KG1 (cell line): ENCODE measurements around the gene SP140.
"Not testable (repeated sequence)": the region's sequence is repeated elsewhere in the genome, so short reads cannot be mapped to it uniquely, and the experiment has no call there.

Experiments
- DNase-seq: peaks from one replicate; lab custom pipeline; 2025; lab: John Stamatoyannopoulos, UW

SP140 gene

DNA sequence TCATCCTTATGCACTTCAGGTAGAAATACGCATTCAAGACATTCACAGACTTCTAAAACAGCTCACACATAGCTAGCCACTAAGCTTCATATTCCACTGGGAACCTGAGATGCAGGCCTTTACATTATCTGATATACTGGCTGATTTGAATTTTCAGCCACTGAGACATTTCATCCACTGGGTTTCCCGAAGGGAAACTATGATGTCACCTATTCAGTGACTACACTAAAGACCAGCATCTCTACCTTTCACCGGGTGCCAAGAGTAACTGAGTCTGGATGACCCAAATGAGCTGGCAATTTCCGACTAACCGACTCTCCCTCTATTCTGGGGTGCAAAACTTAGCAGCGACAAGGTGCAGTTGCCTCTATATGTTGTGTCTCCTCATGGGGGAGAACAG is 69.7 kb downstream of the SP140 start:
- no peak for DNase-seq

DNA sequence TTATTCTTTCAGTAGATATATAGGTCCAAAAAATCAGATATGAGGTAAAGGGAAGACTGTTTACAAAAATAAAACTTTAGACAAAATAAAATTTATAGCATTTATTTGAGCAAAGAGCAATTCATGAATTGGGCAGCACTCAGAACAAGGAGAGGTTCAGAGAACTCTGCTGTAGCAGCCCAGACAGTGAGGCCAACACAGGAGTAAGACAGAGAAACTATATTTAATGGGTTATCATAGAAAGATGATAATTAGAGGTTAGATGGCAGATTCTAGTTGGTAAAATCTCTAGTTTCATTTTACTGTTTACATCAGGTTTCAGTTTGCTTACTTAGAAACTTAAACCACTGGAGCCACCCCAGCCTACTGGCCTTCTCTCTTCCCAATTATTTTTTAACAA is 71.4 kb downstream of the SP140 start:
- DNase-seq, result no peak

DNA sequence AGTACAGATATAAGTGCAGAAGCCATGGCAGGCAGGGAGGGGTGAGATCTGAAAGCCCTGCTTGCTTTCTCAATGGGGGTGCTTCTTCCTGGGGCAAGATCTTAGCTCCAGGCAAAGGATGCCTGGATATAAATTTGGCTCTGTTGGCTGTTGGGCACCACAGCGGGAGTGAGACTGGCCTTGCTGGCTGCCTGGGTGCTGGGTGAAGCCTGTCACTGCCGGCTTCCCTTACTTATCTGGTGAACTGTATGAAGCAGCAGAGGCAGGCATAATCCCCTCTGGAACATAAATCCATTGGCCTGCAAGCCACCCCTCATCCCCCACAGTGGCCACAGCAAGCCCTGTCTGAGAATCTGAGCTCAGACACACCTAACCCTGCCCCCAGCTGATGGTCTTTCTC is 74.1 kb downstream of the SP140 start:
- DNase-seq, result no peak

DNA sequence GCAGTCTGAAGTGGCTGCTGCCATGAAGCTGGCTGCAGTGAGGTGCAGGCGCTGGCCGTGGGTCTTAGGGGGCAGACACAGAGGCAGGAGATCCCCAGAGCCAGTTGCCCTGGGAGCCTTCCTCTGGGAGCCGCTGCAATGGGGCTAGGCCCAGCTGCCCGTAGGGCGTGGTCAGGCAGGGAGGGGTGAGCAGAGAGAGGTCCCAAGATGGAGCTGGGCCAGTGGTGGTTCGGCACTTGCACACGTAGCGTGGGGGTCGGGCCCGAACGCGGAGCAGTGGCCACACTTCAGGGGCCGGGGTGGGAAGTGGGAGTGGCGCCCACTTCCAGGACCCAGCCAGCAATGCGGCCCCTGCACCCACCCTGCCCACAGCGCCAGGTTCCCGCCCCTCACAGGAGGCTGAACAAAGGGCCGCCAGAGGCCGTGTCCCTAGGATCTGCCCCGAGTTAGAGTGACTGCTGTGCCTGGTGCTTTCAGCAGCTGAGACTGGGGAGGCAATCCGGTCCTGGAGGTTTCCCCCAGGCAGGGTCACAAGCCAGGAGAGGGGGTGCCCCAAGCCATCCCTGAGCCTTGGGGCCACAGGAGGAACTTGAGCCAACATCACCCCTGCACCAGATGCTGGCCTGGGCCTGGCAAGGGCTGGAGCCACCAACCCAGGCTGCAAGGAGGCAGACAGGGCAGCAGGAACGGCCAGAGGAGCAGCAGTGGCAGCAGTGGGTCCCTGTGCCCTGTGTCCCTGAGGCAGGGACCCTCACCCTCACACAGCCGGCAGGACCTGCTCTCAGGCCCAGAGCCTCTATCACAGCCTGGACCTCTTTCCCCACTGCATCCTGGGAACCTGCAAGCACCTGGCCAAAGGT is 80.1 kb downstream of the SP140 start:
- DNase-seq, result no peak

DNA sequence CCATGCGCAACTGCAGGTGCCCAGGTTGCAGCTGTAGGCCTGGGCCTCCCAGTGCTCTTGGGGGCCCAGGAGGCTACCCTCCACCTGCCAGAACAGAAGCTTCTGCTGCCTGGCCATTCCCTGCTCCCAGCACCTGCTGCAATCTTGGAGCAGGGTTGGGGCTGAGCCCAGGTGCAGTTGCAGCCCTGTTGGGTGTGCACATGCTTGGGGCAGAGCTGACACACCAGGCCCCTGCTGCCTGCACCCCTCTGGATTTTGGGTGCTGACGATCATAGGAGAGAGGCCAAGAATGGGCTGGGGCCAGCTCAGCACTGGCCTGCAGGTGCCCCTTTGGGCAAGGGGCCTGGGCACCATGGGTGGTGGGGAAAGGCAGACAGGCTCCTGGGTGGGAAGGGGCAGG is 80.9 kb downstream of the SP140 start:
- DNase-seq, result no peak

DNA sequence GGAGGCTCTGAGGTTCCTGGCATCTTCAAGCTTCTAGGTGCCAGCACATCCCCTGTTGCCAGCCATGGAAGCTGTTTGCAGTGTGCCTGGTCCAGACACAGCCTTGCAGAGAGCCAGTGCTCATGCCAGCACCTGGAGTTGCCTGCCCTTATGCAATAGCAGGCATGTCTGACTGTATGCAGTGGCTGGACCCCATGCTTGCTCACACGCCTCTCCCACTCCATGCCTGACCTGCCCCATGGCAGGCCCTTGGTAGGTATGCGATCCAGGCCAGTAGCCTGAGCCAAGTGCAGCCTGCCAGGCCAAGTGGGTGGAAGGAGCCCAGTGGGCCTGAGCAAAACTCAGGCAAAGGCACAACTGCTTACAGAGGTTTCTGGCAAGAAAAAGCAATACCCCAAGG is 81.9 kb downstream of the SP140 start:
- DNase-seq, result no peak

DNA sequence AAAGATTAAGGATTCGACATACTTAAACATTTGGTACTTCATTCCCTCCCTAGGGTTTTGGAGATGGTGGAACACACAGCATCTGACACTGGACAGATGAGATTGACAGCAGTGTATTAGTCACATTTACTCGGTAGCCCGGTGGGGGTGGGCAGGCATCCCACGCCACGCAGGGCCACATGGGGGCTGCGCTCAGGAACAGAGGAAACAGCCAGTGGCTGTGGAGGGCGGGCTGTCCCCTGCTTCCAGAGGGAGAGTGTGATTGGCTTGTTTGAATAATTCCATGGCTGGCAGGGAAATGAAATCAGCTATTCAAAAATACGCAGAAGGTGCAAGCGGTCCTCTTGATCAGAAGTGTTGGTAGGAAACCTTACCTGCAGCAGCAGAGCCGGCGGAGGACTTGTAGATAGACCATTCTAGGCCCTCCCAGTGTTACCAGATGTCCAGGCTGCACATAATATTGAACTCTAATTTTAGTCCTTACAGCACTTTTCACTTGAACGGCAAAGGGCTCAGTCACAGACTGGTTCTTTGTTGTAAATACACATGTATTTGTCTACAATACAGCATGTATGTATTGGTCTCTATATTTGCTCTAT is 83.0 kb downstream of the SP140 start:
- no peak for DNase-seq

DNA sequence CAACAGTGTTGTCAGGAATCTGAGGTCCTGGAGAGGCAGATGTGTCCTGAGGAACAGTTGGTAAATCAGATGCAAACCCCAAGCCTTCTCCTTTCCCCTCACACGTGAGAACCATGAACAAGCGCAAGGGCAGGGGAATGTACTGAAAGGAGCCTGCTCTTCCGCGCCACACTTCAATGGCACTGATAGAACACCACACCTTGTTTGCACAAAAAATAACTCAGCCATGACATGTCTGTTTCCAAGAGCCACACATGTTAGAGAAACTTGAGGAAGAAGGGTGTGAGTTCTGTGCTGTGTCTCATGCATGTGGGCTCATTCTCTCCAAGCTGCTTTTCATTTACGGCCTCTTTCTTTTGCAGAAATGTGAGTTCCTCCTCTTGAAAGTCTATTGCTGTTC is 85.3 kb downstream of the SP140 start:
- DNase-seq, result not testable (repeated sequence)

DNA sequence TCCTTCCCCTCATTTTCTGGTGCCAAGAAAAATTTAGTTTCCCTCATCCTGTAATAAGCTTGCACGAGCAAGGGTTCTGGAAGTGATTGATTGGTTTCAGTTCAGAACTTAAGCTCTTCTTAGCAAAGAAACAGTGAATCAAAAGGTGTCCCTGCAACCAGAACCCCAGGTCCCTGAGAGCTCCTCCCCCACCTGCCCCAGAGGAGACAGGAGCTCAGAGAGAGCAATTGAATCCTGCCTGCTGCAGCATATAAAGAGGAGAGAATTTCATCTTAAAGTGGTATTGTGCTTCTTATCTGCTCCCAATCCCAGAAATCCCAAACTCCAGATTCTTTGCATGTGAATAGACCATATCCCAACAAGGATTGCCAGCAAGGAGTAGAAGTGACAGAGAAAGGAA is 86.1 kb downstream of the SP140 start:
- not testable (repeated sequence) for DNase-seq

DNA sequence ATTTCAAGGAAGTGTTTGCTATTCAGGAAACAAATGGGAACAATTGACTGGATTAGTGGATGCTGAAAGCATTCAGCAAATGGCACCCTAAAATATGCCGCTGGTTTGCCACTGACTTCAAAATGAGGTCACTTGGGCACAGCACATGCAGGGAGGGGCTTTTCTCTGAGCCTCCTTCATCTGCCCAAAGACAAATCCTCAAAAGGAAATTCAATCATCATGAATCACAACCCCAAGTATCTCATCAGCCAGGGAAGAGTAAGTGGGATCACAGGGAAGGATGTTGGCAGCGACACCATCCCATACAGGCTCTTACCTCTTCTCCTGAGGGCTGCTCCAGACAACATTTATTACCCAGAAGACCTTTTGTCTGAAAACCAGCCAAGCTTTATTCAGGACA is 87.1 kb downstream of the SP140 start:
- no peak for DNase-seq

DNA sequence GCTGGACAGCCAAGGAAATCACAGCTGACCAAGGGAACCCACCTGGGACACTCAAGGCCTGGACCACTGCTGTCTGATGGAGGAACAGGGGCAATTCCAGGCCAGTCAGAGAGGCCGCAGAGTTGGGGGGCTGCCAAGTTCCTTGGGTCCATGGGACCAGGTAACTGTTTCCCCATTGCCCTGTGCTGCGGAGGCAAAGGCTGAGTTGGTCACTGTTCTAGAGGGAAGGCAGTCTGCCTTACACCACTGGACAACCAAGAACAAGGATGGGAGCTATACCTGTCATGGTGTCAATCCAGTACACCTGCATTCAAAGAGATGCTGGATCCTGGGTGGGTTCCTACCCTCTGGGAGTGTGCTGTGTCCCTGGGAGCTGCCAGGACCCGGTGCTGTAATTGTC is 91.8 kb downstream of the SP140 start:
- no peak for DNase-seq

DNA sequence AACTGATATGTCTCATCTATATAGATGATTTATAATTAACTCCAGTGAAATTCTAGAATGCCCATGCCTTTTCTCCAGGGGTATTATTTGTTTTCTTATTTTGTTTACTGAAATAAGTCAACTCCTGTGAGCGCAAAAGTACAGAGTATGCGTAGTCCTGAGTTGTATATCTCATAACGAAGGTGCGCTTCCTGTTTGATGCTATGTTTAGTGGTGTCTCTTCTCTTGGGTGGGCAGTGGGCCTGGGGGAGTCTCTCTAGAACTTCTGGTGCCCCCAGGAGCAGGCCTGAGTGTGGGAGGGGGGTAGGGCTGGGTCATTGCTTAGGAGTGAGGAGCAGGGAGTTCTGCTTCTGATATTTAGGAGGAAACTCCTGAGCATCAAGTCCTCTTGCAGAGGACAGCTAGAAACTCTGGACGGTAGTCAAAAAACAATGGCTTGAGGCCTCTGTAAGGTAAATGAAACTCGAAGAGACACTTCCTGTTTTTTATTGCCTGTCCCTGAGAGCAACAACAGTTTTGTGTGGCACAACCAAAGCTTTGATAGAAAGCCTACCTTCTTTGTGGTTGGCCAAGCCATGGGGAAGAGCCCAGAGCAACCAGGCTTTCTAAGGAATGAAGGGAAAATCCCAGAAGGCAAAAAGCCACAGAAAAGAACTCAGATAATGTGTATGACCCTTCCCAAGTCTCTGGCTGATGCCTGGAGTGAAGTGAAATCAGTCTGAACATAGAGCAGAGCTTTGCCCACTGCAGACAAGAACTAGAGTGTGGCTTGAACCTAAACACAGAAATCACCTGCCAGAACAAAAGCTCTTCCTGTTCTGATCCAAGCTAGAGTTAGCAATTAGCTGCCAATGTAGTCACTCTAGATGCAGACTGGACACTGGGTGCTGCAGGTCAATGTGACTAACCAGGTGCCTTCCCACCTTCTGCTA is 92.9 kb downstream of the SP140 start:
- DNase-seq, result no peak

DNA sequence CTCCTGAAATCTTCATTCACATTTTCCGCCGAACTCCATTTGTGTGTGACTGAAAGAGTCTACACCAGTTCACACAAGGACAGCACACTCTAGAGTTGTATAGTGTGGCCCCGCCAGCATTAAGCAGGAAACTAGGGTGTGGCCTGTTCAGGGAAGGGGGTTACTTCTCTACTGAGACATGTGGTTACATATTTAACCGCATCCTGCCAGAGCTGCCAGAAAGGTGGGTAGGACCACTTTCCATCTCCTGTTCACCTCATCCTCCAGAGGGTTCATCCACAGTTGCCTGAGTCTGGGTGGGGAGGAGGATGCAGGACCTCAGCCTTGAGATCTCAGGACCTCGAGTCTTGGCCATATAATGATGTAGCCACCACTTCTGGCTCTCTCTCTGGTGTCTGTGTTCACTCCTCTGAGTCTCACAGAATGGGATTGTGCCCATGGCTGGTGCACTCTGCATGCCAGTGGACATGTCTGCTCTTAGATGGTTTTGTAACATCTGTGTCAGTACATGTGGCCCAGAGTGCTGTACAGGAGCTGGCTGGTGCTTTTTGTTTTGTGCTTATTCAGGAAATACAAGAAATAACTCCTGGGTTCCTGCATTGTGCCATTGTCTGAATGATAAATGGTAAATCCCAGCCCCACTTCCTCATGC is 93.8 kb downstream of the SP140 start:
- DNase-seq, result no peak

DNA sequence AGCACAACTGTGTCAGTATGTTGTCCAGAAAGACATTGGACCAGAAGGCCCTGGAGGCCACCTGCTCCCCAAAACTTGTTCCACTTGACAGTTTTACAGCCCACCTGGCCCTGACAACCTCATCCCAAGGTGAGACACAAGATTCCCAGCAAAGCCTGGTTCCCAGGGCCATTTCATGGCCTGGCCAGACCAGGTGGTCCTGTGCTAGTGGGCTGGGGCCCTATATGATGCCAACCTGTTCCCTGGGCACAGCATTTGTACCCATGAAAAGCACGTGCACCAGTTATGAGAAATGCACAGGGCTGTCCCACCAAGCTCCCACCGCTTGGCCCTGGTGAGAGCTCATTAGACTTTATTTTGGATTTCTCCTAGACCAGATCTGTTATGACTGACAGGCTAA is 95.5 kb downstream of the SP140 start:
- no peak for DNase-seq

DNA sequence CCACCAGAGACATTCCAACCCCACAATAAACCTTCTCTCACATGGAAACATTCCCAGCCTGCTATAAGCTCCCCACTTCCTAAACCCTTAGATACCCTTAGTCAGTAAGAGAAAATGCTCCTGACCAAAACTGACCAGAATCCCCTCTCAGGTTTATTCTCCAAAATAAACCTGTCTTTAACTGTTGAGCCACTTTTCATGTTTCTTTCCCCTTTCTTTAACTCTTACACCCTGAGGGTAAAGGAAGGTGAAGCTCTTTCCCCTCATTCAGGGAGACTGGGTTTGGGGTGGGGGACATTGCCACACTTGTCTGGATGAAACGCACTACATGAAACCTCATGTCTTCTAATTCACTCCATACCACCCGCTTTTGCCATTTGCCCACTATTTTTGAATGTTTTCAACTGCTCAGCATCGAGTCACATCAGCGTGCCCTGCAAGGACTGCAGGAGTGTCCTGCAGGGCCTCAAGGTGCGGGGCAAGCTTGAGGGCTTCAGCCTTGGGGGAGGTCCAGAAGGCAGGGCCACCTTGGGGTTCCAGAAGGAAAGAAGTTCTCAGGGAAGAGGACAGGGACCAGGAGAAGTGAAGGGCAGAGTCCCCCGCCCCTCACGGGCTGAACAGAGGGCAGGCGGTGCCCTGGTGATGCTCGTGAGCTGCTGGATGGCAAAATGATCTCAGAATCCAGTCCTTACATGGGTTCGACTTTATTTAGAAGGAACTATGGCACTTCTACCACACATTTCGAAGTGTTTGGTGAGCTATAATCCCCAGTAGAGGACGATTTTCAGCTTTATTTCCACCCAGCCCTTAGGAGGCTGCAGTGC is 97.2 kb downstream of the SP140 start:
- DNase-seq, result no peak

DNA sequence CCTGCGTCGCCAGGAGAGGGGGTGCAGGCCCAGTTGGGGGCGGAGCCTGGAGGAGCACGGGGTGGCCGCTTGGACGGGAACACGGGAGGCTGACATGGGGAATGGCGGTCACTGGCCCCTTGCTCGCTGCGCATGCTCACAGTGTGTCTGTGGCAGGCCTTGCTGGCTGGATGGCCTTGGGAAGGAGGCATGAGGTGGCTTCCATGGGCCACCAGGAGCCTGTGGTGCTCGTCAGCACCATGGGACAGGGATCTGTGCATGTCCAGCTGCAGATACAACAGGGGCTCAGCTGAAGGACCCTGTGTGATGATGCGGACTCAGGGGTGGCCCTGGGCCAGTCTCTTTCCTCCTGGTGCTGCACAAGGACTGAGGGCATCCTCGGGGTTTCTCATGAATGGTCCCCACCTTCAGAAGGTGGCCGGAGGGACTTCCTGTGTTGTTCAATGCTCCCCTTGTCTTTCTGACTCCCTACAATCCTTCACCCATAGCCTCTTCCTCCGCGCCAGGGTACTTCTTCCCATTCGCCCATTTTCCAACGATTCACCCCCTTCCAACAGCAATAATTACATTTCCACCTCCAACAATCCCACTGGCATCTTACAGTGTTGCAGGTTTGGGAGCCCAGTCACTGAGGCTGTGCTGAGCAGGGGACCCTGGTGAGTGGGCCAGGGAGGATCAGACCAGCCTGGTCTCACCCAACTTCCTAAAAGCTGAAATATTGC is 98.0 kb downstream of the SP140 start:
- DNase-seq, result no peak

DNA sequence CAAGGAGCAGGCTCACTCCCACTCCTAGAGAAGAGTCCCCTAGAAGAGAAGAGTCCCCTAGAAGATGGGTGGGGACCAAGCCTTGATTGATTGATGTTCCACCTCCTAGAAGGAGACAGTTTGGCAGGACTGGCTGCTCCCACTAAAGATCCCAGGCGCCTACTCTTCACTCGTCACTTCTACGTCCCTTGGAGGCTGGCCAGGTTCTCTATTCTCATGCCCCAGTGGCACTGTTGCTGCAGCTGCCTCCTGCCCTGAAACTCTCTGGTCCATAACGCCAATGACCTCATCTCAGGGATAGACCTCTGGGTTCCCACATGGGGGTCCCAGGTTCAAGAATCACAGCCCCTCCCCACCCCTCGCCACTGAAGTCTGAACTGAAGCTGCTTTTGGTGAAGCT is 99.0 kb downstream of the SP140 start:
- no peak for DNase-seq

DNA sequence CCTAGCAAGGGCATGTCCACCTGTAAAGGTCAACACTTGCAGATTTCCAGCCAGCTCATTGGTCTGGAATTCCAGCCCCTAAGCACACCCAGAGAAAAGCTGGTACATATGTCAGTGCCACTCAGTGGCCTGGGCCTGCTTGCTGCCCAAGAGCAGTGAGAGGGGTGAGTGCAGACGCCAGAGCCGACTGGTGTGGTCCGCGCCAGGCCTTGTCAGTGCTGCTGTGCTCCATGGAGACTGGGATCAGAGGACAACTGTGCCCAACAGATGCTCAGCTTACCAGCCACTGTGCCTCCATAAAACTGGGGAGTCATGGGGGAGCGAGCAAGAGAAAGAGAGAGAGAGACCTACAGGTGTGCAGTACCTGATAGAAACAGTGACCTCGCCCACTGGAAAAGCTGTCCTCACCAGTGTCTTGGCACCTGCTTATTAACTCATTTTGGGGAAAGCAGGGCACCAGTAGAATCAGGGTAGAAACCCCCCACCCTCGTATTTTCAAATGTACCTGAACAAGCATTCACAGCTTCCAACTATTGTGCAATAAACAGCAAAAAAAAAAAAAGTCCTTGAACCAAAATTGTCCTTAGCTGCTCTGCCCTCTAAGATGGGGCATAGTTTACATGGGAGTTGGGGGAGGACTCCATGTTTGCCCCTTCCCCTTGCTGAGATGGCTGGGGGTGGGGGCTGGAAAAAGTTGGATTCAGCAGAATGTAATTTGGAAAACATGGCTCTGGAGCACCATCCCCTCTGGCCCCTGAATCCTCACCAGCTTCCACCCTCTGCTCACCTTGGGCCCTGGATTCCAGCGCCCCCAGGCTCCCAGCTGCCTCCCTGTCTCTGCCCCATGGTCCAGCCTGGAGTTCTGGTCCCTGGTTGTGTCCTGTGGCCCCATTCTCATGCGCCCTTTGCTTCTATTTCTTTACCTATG is 100.0 kb downstream of the SP140 start:
- DNase-seq, result no peak
